ENCODE measurements around the gene GPC3. TPM values are rescaled to one million over a fixed set of nuclear protein-coding genes. Genes with fewer than 3 reads are reported as not detected.

The GPC3 gene
- total and polyA plus RNA-seq, 7 donors = 0.43 to 2.3 (median 1.4) TPM

- Histone ChIP-seq H3K27ac (peak overlapping the region; percentile 19), H3K4me3 (no peak overlapping the region), H3K36me3 (ENCODE audit: insufficient read depth in 1 of 2, low read depth in 1 of 2) (no peaks in the 10 kb centered on the region), H3K4me1 (no peaks in the 10 kb centered on the region), H3K27me3 (ENCODE audit: insufficient read depth in 3 of 3, low read length in 2 of 3) (no peaks in the 10 kb centered on the region), H3K9me3 (no peaks in the 10 kb centered on the region)
- TF ChIP-seq, protein P1, sequence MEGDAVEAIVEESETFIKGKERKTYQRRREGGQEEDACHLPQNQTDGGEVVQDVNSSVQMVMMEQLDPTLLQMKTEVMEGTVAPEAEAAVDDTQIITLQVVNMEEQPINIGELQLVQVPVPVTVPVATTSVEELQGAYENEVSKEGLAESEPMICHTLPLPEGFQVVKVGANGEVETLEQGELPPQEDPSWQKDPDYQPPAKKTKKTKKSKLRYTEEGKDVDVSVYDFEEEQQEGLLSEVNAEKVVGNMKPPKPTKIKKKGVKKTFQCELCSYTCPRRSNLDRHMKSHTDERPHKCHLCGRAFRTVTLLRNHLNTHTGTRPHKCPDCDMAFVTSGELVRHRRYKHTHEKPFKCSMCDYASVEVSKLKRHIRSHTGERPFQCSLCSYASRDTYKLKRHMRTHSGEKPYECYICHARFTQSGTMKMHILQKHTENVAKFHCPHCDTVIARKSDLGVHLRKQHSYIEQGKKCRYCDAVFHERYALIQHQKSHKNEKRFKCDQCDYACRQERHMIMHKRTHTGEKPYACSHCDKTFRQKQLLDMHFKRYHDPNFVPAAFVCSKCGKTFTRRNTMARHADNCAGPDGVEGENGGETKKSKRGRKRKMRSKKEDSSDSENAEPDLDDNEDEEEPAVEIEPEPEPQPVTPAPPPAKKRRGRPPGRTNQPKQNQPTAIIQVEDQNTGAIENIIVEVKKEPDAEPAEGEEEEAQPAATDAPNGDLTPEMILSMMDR (IDR thresholded peaks at IDR 0.05) = no peak
- 82 to 90% (median 87%) methylated on average over 3 of the region's 3 CpGs for WGBS, 3 donors
- ATAC-seq (no peak), DNase-seq (no peak)
- intact Hi-C loops (cut with DNase I) = loop anchor here in 1 of 2 donors (5.0 kb wide), 1 partner anchor 109 kb away; no protein-coding TSS in a partner anchor
Observed at GRCh38 chrX:133646719-133647116, 338.7 kb downstream of the GPC3 start.

- H3K4me1 ChIP-seq = no peaks in the 10 kb centered on the region
- H3K4me3 ChIP-seq = no peak overlapping the region
- WGBS, 3 donors = 48 to 75% (median 69%) methylated on average over 5 of the region's 5 CpGs
- H3K27ac ChIP-seq = peak overlapping the region; percentile 19
- TF ChIP-seq, protein P1 (IDR thresholded peaks at IDR 0.05) = no peak
- DNase-seq (no peak), ATAC-seq (peak; percentile 20 to 67 (median 52))
- no peaks in the 10 kb centered on the region for H3K27me3 ChIP-seq (ENCODE audit: insufficient read depth in 3 of 3, low read length in 2 of 3)
- no peaks in the 10 kb centered on the region for H3K36me3 ChIP-seq (ENCODE audit: insufficient read depth in 1 of 2, low read depth in 1 of 2)
- H3K9me3 ChIP-seq = no peaks in the 10 kb centered on the region
- intact Hi-C loops (cut with DNase I) = loop anchor here in 1 of 2 donors (5.0 kb wide), 1 partner anchor 109 kb away; no protein-coding TSS in a partner anchor
Observed at GRCh38 chrX:133645977-133646718, 339.2 kb downstream of the GPC3 start.

GRCh38 chrX:133645256-133645655 is 340.1 kb downstream of the GPC3 start:
- Histone ChIP-seq H3K9me3 (no peaks in the 10 kb centered on the region), H3K4me3 (no peak overlapping the region), H3K27me3 (ENCODE audit: insufficient read depth in 3 of 3, low read length in 2 of 3) (no peaks in the 10 kb centered on the region), H3K4me1 (peaks cover 2% of the 10 kb centered on the region), H3K36me3 (ENCODE audit: insufficient read depth in 1 of 2, low read depth in 1 of 2) (no peaks in the 10 kb centered on the region), H3K27ac (peak overlapping the region; percentile 24)
- no peak for DNase-seq
- ATAC-seq = peak in 1 of 4 donors; percentile 30
- TF ChIP-seq, protein P1 (IDR thresholded peaks at IDR 0.05) = no peak
- WGBS, 3 donors = 17 to 34% (median 26%) methylated on average over 6 of the region's 6 CpGs
- intact Hi-C loops (cut with DNase I) = loop anchor here in 1 of 2 donors (5.0 kb wide), 1 partner anchor 108 kb away; no protein-coding TSS in a partner anchor

GRCh38 chrX:133640161-133641015 is 345.0 kb downstream of the GPC3 start:
- TF ChIP-seq, protein P1 (IDR thresholded peaks at IDR 0.05) = no peak
- H3K9me3 ChIP-seq = no peaks in the 10 kb centered on the region

More at GRCh38 chrX:133640161-133641015, 345.0 kb downstream of the GPC3 start:
- WGBS, 3 donors = 44 to 59% (median 49%) methylated on average over 7 of the region's 7 CpGs
- ATAC-seq (no peak), DNase-seq (no peak)
- Histone ChIP-seq H3K27me3 (ENCODE audit: insufficient read depth in 3 of 3, low read length in 2 of 3) (no peaks in the 10 kb centered on the region), H3K27ac (no peak overlapping the region), H3K4me3 (no peak overlapping the region), H3K36me3 (ENCODE audit: insufficient read depth in 1 of 2, low read depth in 1 of 2) (no peaks in the 10 kb centered on the region), H3K4me1 (peaks cover 3% of the 10 kb centered on the region)
- intact Hi-C loops (cut with DNase I) = no loop called here
